GM19468 (cell line): ENCODE measurements around the gene ARFGAP3.

ENCODE experiments used
- ATAC-seq: cut with Tn5 transposase; IDR thresholded peaks from one replicate; pipeline ENCODE4 v1.9.1; 2021; ENCODE audit warnings: mild to moderate bottlenecking, moderate library complexity, moderate number of reproducible peaks; ENCODE audit not compliant: unreplicated experiment; ENCODE audit errors: extremely low read depth

ARFGAP3 gene

GRCh38 chr22:42884616-42885375 lies 27.7 kb upstream of the ARFGAP3 start:
- ATAC-seq: no peak

DNA sequence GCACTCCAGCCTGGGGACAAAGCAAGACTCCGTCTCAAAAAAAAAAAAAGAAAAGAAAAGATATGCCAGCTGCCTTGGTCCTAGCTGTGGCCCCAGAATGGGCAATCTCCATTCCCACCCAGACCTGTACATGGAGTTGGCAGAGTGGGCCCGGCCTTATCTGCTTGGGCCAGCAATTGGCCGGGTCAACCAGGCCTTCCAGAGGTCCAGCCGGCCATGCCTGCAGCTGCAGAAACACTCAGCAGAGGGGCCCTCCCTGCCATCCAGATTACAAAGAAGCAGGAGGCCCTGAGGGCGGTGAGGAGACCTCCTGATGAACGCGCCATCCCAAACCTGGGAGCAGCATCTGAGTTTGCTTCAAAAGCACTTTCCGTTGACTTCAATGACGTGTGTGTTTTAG lies 26.9 kb upstream of the ARFGAP3 start:
- ATAC-seq: no peak

- no peak for ATAC-seq
These were observed 26.0 kb upstream of the ARFGAP3 start for GRCh38 chr22:42883121-42883520.

DNA sequence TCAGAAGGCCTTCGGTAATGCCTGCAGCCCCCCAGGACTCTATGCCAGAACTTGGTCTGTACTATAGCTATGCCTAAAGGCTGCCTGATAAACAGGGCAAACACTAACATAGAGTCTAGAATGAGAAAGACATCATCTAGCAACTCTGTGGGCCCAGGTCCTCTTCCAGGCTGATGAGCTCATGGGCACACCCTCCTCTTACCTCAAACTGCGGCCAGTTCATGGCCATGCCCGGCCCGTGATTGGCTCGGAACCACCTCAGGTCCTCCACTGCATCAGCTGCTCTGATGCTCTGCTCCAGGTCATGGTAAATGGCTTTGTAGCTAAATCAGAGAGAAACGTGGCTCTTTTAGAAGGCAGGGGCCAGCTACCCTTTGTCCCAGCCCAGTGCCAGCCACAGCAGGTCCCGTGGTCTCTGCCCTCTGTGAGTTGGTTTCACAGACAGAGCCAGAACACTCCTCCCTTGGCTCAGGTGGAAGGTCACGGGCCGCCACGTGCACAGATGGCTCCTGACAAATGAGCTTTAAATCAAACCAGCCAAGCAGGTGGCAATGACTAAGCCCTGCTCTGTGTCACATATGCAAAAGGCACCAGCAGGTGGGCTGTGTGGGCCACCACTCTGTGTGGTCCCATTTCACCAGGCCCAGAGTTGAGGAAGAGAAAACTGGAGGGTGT lies 25.0 kb upstream of the ARFGAP3 start:
- ATAC-seq: no peak

DNA sequence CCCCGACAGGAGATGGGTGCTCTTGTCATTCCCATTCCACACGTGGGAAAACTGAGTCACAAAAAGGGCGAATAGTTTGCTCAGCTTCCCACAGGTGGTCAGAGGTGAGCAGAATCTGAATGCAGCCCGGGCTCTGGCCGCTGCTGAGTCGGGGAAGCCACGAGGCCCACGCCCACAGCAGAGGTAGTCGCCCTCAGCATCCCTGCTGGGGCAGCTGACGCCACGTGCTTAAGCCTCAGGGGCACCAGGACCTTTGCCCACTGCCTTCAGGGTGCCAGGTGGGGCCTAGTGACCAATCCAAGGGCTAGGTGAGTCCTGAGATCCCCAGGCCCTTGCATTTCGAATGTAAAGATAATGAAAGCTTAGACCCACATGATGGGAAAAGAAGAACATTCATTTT lies 24.2 kb upstream of the ARFGAP3 start:
- no peak for ATAC-seq

- no peak for ATAC-seq
These were observed 23.7 kb upstream of the ARFGAP3 start for GRCh38 chr22:42880815-42881214.

DNA sequence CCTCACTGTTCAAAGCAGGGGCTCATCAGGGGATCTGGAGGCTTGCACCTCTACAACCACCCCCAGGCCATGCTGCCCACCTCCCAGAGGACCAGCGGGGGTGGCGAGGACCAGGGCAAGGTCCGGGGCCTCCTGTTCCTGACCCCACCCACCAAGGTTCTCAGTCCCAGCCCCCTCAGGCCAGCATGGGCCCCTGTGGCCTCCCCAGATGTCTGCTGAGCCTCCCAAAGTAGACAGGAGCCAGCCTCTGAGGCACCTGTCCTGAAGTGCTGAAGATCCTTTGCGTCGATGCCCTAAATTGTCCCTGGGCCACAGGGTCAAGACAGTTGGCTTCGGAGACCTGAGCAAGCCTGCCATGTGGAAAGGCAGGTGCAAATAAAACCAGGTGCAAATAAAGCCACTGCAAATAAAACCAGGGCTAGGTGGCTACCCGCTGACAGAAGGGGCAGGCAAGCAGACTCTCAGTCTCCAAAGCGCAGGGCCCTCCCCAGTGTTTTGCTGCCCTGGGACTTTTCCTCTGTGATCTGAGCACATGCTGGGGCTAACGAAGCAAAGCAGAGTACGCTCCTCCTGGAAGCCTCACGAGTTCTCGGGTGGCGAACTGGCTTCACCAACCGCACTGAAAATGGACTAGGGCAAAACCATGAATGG lies 22.4 kb upstream of the ARFGAP3 start:
- no peak for ATAC-seq

DNA sequence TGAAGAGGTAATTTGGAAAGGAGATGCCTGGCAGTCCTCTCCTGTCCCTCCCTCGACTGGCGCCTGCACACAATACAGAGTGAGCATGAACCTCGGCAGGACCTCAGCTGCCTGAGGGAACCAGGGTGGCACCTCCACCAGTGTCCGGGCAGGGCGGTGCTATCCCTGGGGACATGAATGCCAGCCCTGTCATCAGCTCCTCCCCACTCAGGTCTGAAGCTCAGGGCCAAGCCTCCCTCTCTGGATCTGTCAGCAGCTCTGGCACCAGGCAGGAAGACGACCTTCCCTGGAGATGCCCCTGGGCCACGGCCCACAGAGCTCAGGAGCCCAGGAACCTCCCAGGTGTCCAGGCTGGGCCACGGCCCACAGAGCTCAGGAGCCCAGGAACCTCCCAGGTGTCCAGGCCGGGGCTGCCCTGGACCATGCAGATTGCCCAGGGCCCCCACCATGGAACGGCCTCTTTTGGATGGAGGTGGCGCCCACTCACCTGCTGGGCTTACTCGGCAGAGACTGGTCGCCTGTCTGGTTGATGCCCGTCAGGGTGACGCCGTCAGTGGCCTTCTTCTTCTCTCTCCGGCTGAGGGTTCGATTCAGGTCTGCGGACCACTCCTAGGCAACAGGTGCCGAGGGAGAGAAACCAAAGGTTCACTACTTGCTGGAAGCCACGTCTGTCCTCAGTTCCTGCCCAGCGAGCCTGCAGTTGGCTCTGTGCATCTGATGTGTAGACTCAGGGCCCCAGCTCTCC lies 21.7 kb upstream of the ARFGAP3 start:
- ATAC-seq: no peak

DNA sequence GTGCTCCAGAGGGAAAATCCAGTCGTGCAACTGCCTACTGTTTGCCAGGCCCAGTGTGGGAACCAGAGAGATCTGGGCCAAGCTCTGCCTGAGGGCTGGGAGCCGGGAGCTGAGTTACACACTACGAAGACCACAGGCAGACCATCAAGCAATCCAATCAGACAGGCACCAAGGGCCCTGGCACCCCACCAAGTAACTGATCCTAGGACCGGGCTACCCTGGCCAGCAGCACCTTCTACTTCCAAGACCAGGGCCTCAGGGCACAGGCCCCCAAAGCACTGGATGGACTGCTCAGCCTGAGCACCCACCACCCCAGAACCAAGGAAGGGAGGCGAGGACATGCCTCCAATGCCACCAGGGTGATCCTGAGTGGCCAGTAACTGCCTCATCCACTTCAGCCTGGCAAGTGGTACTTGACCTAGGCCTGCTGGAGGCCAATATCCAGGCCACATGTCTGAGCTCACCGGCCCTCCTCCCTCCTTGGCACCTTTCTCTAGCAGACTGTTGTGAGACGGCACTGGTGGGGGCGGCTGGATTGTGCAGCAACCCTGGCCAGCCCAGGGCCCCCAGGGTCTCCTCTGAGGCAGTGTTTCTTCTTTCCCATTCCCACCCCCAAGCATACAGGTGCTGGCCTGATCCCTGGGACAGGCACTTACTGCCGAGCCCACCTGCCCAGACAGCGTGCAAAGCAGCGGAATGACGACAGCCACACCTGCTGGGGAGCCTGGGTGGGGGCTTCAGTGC lies 20.7 kb upstream of the ARFGAP3 start:
- no peak for ATAC-seq

GRCh38 chr22:42877158-42877557 lies 20.1 kb upstream of the ARFGAP3 start:
- ATAC-seq: no peak

DNA sequence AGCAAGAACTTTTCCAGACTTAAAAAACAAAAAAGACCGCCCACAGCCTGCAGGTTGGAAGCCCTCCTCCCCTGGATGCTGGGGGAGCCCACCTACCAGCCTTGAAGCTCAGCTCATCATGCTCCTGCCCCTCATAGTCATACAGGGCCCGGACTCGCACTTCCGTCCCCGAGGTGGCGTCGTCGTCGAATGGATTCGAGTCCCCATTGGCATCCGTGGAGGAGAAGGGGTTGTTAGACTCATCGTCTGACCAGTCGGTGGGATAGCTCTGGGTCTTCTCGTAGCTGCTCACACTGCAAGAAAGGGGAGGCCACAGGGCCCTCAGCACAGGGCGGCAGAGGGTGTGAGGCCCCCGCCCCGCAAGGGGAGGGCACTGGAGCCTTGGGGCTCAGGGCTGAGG lies 19.0 kb upstream of the ARFGAP3 start:
- ATAC-seq: no peak

- no peak for ATAC-seq
These were observed 16.9 kb upstream of the ARFGAP3 start for GRCh38 chr22:42874010-42874409.

- ATAC-seq: no peak
These were observed 16.3 kb upstream of the ARFGAP3 start for GRCh38 chr22:42873356-42873755.

GRCh38 chr22:42872821-42873220 lies 15.7 kb upstream of the ARFGAP3 start:
- no peak for ATAC-seq

GRCh38 chr22:42871146-42872050 lies 14.3 kb upstream of the ARFGAP3 start:
- no peak for ATAC-seq

DNA sequence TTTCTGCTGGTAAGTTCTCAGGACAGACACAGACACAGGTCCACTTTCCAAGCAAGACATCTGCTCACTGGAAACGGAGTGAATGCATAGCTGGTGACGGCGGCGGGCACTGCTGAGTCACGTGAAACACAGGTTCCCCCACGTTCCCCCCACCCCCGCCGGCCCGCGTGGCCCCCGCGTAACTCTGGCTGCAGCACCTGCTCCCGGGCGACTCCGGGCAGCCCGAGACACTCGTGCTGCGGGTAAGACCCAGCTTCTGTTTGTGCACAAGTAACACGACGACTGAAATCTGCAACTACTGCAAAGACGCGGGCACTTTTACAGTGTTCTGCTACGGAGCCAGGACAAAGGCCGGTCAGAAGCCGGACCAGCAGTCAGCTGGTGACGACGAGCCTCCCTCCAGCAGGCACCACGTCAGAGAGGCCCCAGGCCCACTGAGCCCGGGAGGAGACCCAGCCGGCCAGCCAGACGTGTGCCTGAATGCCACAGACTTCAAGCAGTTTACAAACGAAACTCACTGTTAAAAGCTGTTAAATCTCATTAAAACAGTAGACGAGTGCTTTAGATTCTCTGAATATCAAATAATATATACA lies 12.9 kb upstream of the ARFGAP3 start:
- ATAC-seq: no peak

GRCh38 chr22:42869463-42869862 lies 12.4 kb upstream of the ARFGAP3 start:
- ATAC-seq: no peak

GRCh38 chr22:42868751-42869251 lies 11.7 kb upstream of the ARFGAP3 start:
- ATAC-seq: no peak
